NT2/D1 (cell line): ENCODE results near the gene KAZN.

Source experiments
- SUZ12 ChIP-seq: IDR thresholded peaks from 2 replicates; pipeline ENCODE4 v1.6.1; 2011; ENCODE audit not compliant: insufficient read length, insufficient read depth; ENCODE audit errors: extremely low read depth
- YY1 ChIP-seq: IDR thresholded peaks from 2 replicates; pipeline ENCODE4 v1.6.1; 2011; ENCODE audit not compliant: insufficient read length, insufficient read depth
- ZNF274 ChIP-seq: IDR thresholded peaks from 2 replicates; pipeline ENCODE4 v1.6.1; 2011; ENCODE audit warnings: mild to moderate bottlenecking, low read depth, low read length

DNA sequence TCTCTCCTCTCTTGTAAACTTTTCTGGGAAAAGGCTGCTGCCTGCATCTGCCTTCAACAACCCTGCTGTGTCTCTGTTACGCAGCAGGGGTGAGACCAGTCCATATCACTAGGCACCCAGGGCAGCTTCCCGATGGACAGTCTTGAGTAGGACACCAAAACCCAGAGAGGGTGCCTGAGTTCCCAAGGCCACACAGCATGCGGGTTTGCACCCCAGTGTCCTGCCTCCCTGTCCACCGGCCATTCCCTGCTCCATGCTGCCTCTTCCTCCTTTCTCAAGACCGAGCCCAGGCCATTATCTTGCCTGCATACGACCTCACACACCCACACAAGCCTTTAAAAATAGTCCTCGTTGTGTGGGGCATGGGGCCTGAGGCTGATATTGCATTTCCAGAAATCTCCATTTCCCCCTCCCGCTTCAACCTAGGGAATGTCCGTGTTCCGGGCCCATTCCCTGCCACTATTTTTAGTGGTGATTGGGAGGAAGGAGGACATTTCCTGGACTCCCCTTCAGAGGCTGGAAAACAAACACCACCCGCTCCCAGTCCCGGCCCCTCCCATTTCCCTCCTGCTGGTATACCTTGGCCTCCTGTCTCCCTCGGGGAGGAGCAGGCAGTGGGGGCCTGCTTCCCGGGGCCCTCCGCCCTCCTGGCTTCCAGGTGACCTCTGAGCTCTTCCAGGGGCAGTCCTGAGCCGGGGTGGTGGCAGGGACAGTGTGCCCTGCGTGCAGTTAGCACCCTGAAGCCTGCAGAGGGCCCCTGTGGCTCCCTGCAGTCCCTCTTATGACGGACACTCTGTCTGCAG lies 422.7 kb downstream of the KAZN start:
- TF ChIP-seq SUZ12 (no peak), YY1 (no peak), ZNF274 (no peak)
